HS-5 (cell line): ENCODE measurements around the gene CGB1.
"Not testable (repeated sequence)": the region's sequence is repeated elsewhere in the genome, so short reads cannot be mapped to it uniquely, and the experiment has no call there.

ENCODE experiments used
- DNase-seq: peaks from one replicate; pipeline ENCODE4 v3.0.0-alpha.2; 2012; ENCODE audit warnings: low read depth

The CGB1 gene

DNA sequence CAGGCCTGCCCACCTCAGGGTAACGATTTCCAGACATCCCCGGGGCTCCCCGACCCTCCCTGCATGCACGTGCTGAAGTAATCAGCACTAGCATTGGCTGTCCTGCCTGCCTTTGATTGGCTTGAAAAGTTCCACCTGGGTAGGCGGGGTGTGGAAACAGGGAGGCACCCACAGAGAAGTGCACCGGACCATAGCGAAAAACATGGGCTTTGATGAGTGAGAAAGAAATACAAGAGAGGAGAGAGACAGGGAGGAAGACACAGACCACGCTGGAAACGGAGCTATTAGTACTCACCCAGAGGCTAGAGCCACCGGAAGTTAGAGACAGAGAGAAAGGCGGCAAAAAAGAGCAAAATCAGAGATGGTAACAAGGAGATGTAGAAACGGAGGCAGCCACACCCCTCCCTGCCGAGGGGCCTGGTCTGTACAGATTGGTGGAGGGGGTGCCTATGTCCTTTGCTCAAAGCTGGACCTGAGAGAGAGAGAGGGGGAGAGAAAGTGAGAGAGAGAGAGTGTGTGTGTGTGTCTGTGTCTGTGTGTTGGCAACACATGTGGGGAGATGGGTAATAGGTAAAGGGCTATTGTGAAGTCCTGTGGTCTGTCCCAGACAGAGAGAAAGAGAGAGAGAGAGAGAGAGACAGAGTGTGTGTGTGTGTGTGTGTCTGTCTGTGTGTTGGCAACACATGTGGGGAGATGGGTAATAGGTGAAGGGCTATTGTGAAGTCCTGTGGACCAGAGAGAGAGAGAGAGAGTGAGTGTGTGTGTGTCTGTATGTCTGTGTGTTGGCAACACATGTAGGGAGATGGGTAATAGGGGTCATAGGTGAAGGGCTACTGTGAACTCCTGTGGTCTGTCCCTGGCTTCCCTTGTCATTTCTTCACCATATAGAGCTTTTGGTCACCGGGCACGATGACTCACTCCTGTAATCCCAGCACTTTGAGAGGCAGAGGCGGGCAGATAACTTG lies 15.5 kb downstream of the CGB1 start:
- DNase-seq: no peak

DNA sequence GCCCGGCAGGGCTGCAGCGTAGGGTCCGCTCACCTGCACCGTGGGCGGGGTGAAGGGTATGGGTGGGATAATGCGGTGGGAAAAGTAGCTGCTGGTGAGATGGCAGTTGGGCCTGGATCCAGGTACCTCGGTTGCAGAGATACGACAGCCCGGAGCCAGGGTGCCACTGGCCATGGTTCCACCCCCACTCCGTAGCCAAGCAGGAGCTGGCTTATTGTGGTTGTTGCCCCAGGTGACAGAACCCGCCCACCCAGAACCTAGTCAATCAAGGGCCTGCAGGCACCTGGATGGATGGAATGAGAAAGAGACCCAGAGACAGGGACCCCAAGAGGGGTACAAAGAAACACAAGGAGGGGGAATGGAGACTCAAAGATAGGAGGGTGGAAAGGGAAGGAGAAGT lies 16.4 kb downstream of the CGB1 start:
- DNase-seq: no peak

DNA sequence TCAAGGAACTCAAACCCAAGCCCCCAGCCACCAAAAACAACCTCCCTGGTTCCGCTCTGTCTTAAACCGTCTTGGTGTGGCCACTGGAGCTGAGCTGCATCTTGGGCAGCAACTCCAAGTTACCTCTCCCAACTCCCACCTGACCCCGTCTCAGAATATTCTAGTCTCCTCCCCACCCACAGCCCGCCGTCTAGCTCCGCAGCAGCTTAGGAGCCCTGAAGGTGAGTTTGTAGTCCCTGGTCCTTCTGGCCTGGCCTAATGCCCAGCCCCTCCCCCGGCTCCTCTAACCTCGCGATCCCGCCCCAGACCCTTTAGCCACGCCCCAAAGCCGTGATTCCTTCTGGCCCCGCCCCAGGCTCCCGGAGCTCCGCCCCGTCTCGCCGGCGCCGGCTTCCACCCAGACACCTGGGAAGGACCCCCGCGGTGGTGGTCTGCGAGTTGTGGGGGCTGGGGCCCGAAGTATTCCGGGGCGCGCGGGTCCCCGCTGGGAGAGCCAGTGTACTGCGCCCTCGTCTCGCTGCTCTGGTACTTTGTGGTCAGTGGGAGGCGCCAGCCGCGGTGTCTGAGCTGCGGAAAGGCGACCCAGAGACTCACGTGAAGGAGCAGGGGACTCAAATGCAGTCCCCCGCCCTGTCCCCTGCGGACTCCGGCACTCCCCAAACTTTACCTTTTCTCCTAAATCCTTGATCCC lies 17.3 kb downstream of the CGB1 start:
- DNase-seq: no peak

DNA sequence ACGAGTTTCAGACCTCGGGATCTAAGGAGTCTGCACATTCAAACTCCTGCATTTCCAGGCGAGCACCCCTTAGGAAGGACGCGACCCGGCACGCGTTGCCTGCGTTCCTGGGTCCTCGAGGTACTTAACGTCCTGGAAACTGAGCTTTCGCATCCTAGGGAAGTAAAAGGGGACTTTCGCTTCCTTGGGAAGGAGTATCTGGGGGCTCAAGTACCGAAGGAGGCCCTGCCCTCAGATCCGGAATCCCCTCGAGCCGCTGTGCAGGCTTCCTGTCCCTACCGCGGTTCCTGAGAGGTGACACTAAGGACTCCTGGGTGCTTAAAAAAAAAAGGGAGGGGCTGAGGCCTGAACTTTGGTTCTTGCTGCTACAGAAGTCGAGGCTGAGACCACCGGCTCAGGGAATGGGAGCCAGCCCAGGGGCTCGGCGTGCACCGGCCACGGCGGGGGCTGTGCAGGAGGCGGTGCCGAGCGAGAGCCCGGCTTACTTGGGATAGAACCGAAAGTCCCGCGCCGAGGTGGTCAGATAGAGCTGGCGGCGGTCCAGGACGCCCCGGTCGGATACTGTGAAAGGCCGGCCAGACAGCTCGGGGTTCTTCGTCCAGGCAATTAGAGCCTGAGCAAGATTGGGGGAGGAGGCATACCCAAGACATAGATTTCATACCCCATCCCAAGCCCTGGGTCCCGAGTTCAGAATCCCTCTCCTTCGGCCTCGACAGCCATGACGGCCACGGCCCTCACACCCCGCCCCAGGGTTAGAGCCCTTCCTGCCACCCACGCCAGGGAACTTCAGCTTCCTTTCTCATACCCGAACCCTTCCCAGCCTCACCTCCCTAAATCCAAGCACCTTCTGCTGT lies 18.1 kb downstream of the CGB1 start:
- DNase-seq: not testable (repeated sequence)

DNA sequence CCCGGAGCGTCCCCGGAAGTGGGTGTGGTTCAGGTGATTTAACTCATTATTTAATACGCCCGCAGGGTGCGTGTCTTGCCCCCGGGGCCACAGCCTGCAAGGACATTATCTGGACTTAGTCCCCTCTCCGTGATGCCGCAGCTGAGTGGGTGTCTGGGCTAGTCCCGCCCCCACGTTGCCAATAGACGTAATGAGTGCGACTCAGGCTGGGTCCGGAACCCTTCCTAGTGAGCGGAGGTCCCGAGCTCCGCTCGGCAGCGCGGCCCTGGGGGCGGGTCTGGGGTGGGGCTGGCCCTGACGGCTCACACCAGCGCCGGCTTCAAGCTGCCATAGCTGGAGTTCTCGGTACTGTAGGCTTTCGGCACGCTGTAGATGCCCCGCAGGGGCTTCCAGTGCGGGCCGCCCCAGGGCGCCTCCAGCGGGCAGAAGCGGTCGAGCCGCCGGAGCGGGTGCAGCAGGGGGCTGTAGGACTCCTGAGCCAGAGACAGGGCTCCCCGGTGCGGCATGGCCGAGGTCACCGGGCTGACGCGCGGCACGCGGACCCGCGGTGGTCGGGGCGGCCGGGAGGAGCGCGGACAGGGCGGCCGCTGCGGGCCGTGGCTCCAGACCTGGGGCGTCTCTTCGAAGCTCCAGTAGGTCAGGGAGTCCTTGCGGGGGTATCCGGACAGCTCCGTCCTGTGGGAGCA lies 18.9 kb downstream of the CGB1 start:
- no peak for DNase-seq

DNA sequence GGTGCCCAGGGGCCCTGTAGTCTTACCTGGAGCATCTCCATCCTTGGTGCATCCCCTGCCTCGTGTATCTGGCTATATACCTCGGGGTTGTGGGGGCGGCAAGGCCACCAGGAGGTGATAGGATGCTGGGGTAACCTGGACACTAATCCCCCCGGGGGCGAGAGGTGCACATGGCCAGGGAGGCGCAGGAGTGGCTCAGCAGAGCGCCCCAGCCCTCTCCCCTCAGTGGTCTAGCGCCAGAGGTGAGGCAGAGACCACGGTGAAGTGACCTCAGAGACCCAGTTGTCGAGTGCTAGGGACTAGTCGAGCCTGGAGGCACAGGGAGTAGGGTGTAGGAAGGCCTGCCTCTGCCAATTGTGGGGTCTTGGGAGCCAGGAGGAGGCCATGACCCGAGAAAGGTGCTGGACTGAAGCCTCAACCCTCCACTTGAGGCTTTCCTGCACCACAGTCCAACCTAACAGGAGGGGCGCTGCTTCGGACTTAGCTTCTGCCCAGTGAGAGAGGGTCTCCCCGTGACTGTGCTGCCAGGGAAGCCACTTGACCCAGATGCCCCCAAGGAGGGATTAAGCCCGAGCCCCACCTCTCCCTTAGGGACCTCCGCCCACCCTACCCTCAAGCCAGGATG lies 19.5 kb downstream of the CGB1 start, which contains the start of gene LHB:
Gene LHB, minus strand, starts transcription at position 51 of the 625 bp plus-strand sequence. Its CDS starts 10 bp downstream, at position 41.
- no peak for DNase-seq

DNA sequence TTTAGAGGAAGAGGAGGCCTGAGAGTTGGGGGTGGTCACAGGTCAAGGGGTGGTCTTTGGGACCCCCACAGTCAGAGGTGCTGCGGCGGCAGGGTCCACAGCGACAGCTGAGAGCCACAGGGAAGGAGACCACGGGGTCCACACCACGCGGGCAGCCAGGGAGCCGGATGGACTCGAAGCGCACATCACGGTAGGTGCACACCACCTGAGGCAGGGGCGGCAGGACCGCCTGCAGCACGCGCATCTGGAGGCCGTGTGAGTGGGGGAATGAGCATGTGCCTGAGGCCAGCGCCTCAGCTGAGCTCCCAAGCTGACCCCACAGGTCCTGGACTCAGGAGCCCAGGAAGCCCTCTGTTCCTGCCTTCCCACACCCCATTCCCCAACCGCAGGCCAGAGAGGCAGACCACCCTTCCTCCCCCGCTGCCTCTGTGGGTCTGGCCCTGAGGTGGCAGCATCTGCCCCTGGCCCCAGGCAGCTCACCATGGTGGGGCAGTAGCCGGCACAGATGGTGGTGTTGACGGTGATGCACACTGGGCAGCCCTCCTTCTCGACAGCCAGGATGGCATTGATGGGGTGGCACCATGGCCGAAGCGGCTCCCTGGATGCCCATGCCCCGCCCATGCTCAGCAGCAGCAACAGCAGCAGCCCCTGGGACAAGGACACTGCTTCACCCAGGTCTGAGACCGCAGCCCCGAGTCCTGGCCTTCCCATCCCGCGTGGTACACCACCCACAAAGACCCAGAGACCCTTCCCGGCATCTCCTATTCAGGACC lies 20.4 kb downstream of the CGB1 start:
- no peak for DNase-seq

DNA sequence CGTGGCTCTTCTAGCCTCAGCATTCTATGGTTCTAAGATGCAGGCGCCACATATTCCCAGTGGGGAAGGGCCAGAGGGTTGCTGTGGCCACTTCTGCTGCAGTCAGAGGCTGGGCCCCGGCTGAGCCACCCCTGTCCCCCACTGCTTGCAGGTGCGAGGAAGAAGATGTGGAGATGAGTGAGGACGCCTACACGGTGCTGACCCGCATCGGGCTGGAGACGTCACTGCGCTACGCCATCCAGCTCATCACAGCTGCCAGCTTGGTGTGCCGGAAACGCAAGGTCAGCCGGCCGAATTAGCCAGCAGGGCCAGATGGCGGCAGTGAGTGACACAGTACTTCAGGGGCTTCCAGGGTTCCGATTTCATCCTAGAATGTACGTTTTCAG lies 21.8 kb downstream of the CGB1 start:
- DNase-seq: no peak

DNA sequence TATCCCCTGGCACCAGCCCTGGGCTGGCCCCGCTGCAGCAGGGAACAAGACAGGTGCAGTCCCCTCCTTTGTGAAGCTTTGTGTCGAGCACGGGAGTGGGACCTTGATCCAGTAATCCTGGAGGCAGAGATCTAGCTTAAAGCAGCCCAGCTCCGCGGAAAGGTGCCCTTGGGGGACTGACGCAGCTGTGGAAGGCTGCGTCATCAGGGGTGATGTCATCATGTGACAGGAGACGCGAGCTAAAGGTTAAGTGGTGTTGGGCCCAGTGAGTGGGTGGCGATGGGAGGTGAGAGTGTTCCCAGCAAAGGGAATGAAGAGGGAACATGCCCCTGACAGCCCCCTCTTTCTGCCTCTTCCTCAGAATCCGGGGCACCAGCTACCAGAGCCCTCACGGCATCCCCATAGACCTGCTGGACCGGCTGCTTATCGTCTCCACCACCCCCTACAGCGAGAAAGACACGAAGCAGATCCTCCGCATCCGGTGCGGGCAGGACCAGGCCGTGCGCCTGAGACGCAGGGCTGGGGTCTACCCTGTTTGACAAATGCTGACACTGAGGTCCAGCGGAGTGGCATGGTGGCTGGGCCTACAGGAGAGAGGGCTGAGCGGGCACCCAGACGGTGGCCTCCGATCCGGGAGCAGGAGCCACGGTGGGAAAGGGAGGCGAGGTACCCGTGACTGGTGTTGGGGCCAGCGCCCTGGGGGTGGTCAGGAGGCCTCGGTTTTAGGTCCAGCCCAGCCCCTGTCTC lies 22.4 kb downstream of the CGB1 start:
- no peak for DNase-seq

DNA sequence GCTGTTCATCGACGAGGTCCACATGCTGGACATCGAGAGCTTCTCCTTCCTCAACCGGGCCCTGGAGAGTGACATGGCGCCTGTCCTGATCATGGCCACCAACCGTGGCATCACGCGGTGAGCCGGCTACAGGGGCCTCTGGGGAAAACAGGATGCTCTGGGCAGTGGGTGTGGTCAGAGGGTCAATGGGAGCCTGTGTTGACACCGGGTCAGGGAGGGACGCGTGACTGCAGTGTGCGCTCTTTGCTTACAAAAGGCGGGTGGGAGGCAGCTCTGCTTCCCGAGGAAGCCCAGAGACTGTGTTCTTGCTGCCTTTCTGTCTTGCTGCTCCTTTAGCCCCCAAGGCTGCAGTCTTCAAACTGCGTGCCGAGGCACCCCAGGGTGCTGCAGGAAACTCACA lies 25.5 kb downstream of the CGB1 start:
- no peak for DNase-seq

DNA sequence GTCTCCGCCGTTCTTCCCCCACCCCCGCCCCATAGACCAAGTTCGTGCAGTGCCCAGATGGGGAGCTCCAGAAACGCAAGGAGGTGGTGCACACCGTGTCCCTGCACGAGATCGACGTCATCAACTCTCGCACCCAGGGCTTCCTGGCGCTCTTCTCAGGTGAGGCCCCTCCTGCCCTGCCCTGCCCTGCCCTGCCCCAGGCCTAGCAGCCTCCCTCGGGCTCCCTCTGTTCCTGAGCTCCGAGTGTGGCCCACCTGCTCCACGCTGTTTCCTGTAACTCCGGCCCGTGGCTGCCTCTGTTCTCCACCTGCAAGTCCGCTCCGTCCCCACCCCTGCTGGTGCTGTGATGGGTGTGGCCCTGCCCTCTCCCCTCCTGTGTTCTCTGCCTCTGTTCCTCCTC lies 26.2 kb downstream of the CGB1 start:
- no peak for DNase-seq

DNA sequence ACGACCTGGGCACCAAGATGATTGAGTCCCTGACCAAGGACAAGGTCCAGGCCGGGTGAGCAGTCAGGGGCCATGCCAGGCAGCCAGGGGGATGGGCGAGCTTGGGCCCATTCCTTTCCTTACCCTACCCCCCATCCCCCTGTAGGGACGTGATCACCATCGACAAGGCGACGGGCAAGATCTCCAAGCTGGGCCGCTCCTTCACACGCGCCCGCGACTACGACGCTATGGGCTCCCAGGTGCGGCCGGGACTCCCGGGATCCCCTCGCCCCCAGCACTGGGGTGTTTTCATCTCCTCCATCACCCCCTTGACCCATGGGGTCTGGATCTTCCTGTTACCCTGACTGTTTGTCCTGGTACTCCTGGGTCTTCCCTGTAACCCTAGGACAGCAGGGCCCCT lies 26.9 kb downstream of the CGB1 start:
- no peak for DNase-seq

DNA sequence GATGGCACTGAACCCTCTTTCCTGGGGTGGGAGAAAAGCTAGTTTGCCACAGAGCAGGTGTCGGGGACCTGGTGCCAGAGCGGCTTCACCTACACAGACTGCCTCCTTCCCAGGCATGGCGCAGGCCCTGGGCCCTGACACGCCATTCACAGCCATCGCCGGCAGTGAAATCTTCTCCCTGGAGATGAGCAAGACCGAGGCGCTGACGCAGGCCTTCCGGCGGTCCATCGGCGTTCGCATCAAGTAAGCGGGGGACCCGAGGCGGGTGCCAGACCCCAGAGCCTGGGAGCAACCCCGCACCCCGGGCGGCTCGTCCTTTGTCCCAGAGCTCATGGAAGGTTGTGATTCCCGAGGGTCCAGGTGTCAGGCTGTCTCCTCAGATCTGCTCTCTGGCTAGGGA lies 29.8 kb downstream of the CGB1 start:
- DNase-seq: no peak

DNA sequence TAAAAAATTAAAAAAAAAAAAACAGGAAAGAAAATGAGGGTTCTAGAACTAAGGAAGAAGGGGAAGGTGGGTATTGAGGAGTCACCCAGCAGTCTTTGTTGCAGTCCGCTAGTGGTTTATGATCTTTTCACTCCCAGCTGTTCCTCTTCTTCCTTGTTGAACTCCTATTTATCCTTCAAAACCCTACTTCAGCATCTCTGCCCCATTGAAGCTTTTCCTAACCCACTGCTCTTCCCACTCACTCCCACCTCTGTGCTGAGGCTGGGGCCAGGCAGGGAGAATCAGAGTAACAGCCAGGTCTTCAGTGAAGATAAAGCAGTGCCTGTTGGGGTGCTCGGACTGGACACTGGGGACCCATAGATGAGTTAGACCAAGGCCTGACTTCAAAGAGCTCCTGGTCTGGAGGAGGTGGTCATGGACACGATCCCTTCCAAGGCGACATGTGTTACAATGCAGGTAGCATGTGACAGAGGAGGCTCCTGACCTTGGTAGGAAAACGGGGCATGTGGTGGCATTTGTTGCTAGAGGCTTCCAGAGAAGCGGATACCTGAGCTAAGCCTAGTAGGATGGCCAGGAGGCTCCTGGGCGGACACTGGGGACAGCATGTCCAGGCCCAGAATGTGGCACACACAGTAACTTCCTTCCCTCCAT lies 31.6 kb downstream of the CGB1 start:
- no peak for DNase-seq

DNA sequence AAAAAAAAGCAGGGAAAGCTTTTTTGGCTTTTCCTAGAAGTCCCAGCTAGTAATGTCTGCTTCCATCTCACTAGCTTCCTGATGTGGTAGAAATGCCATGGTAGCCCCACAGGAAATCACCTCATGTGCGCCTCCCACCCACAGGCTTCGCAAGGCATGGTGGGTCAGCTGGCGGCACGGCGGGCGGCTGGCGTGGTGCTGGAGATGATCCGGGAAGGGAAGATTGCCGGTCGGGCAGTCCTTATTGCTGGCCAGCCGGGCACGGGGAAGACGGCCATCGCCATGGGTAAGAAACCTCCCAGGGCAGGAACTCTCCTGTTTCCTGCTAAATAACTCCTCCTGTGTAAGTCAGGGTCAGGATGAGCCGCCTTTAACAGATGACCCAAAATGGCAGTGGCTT lies 32.6 kb downstream of the CGB1 start:
- DNase-seq: no peak

DNA sequence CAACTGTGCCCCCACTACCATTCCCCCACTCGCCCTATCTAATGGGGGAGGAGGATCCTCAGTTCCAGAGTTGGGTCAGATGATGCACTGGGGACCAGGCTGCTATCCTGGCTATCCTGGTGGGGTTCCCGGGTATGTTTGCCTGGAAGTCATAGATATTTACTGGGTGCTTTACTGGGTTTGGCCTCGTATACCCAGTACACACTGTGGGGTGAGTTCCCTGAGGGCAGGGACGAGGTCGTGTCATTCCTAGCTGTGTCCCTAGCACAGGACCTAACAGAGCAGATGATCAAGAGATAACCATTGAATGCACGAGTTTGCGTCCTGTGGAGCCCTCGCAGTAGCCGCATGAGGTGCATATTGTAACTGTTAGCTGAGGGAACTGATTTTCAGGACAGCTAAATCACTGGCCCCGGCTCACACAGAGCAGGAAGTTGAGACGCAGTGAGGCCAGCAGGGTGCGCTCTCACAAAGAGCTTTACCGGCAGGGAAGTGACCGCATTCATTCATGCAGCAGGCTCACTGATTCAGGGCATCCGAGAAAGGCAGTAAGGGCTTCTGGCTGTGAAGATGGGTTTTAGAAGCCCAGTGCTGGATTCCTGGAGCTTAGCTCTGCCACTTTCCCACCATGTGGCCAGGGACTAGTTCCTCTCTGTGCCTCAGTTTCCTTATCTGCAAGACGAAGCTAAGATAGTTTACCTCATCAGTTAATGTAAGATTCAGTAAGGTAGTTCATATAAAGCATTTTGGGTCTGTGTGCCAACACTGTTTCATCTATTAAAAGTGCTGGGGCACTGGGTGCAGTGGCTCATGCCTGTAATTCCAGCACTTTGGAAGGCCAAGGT lies 37.0 kb downstream of the CGB1 start:
- DNase-seq: no peak

DNA sequence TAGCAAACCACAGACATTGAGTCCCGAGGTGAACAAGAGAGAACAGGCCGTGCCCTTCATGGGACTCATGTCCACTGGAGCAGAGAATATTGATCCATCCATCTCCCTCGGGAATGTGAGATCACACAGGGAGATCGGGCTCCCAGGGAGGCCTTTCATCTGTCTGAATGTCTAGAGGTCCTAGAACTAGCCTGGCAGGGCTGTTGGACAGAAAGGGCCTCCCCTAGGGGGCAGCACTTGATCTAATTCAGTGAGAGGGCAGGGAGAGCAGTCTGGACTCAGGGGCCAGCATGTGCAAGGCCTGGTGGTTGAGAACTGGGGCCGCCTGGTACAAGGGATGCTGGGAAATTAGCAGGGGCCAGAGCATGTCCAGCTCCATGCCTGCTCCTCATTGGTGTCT lies 38.7 kb downstream of the CGB1 start:
- DNase-seq: no peak

DNA sequence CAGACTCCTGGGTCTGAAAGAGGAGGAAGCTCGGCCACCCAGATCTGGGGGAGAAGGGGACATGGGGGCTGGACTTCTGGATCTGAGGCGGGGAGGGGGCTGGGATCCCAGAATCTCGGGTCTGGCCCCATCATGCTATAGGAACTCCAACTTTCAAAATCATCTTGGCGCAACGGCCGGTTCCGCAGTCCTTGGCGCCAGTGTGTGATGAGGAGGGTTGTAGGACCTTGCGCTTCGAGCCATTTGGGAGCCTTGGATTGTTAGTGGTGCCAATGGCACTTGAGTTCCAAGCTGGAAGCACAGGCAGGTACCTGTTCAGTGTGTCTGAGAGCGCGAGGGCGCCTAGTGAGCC lies 42.7 kb downstream of the CGB1 start:
- no peak for DNase-seq
